Stimulated activated memory B cell treated with anti-CD40 and anti-IgM and Interleukin-4, amounts not matched to agents 10 μg/mL and 1 μg/mL and 100 μg/mL, for 72 hours (primary cell): ENCODE data around the gene EPHB6.

Experiments used
- ATAC-seq: fragments of 150-1000 bp; cut with Tn5 transposase; 2 replicates; pipeline ENCODE4 v1.10.0; 2021
- H3K27ac Mint-ChIP-seq: one replicate; pipeline ENCODE4 v1.8.0; 2022; ENCODE audit warnings: mild to moderate bottlenecking, mixed read lengths
- H3K27me3 Mint-ChIP-seq: one replicate; pipeline ENCODE4 v1.8.0; 2022; ENCODE audit warnings: mixed read lengths
- H3K36me3 Mint-ChIP-seq: one replicate; pipeline ENCODE4 v1.8.0; 2022; ENCODE audit warnings: mixed read lengths
- H3K4me1 Mint-ChIP-seq: one replicate; pipeline ENCODE4 v1.8.0; 2022; ENCODE audit warnings: mixed read lengths
- H3K4me3 Mint-ChIP-seq: one replicate; pipeline ENCODE4 v1.8.0; 2022; ENCODE audit warnings: mild to moderate bottlenecking, moderate library complexity, mixed read lengths
- H3K9me3 Mint-ChIP-seq: one replicate; pipeline ENCODE4 v1.8.0; 2022; ENCODE audit warnings: mixed read lengths

EPHB6 gene

DNA sequence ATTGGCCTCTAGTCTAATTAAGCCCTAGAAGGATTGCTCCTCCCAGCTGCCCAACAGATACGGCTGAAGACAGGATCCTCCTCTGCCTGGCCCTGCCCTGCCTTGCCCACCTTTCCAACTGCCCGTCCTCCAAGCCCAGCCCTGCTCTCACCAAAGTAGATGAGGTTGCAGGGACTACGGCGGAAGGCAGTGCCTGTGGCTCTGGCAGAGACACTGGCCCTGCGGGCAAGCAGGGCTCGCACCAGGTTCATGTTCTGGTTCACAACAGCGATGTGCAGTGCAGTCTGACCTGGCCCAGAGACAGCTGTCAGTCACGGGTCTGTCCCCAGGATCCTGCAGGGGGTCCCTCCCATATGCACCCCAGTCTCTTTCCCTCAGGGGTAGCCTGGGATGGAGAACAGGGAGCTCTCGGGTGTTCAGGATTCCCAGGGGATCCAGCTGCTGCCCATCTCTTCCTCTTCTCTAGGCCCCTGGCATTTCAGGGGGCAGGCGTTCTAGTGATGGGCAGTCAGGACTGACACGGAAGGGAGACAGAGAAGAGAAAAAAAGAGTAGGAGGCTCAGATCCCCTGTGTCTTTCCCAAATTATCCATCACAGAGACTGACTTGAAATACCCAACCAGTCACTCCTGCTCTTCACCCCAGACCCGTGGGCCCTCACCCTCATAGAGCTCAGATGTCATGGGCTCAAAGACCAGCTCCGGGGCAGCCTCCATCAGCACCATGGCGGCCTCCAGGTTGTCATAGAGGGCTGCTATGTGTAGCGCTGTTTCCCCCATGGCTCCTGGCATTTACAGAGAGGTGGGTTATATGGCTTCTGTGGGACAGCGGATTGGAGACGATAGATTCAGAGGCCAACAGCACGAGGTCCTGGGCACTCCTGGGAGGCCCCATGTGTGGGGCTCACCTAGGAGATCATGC is 22.4 kb downstream of the EPHB6 start:
- ATAC-seq = no peak
- peaks cover 5% of the 10 kb centered on the region for H3K9me3 Mint-ChIP-seq
- H3K4me1 Mint-ChIP-seq = peaks cover 4% of the 10 kb centered on the region
- no peak overlapping the region for H3K4me3 Mint-ChIP-seq
- peaks cover 4% of the 10 kb centered on the region for H3K36me3 Mint-ChIP-seq
- peaks cover 39% of the 10 kb centered on the region for H3K27me3 Mint-ChIP-seq
- H3K27ac Mint-ChIP-seq = no peak overlapping the region

GRCh38 chr7:142878315-142878714 is 23.4 kb downstream of the EPHB6 start:
- no peak overlapping the region for H3K27ac Mint-ChIP-seq
- H3K4me3 Mint-ChIP-seq = no peak overlapping the region
- H3K36me3 Mint-ChIP-seq = peaks cover 4% of the 10 kb centered on the region
- peaks cover 4% of the 10 kb centered on the region for H3K4me1 Mint-ChIP-seq
- no peak for ATAC-seq
- peaks cover 45% of the 10 kb centered on the region for H3K27me3 Mint-ChIP-seq
- H3K9me3 Mint-ChIP-seq = peaks cover 5% of the 10 kb centered on the region

- Mint-ChIP-seq H3K27me3 (peaks cover 45% of the 10 kb centered on the region), H3K36me3 (peaks cover 4% of the 10 kb centered on the region), H3K4me1 (peaks cover 4% of the 10 kb centered on the region), H3K27ac (no peak overlapping the region), H3K4me3 (no peak overlapping the region), H3K9me3 (peaks cover 5% of the 10 kb centered on the region)
- ATAC-seq = no peak
Measured at GRCh38 chr7:142879060-142879459, 24.2 kb downstream of the EPHB6 start.

GRCh38 chr7:142880876-142881505 is 26.1 kb downstream of the EPHB6 start:
- Mint-ChIP-seq H3K4me1 (peaks cover 4% of the 10 kb centered on the region), H3K27me3 (peaks cover 41% of the 10 kb centered on the region), H3K27ac (no peak overlapping the region), H3K4me3 (no peak overlapping the region), H3K36me3 (no peaks in the 10 kb centered on the region), H3K9me3 (no peaks in the 10 kb centered on the region)
- peak; percentile 44 for ATAC-seq

DNA sequence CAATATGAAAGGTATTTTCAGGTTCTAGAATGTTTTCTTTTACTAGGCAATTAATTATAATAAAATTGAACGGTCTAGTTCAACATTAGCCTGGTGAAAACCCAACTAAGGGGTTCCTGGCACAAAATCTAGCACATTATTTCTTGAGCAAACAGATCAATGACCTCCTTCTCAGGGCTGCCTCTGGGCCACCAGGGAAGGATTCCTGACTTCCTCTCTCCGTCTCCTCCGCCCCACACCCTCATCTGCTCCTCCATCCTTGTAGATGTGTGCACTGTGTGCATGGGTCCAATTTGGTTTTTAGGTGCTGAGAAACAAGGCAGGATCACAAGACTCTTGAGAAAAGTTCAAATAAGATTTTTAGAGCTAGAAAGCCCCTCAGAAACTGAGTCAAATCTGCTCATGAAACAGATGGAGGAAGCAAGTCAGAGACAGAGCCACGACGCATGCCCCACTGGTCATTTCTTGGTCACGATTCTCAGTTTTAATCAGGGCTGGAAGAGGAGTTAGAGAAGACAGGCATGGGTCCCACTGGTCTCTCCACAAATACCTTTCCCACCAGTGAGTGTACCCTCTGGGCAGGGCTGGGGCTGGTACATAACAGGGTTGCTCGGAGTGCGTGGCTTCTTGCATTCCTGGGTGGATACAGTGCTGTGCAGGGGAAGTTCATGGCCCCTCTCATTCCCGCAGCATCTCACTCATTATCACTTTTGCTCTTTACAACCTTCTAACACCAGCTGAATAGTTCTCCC is 26.9 kb downstream of the EPHB6 start:
- H3K4me1 Mint-ChIP-seq = peaks cover 4% of the 10 kb centered on the region
- no peak for ATAC-seq
- H3K27ac Mint-ChIP-seq = no peak overlapping the region
- peaks cover 33% of the 10 kb centered on the region for H3K27me3 Mint-ChIP-seq
- no peaks in the 10 kb centered on the region for H3K9me3 Mint-ChIP-seq
- H3K4me3 Mint-ChIP-seq = no peak overlapping the region
- no peaks in the 10 kb centered on the region for H3K36me3 Mint-ChIP-seq

GRCh38 chr7:142882338-142882678 is 27.4 kb downstream of the EPHB6 start:
- no peak overlapping the region for H3K27ac Mint-ChIP-seq
- no peaks in the 10 kb centered on the region for H3K9me3 Mint-ChIP-seq
- no peaks in the 10 kb centered on the region for H3K36me3 Mint-ChIP-seq
- ATAC-seq = no peak
- H3K27me3 Mint-ChIP-seq = peaks cover 28% of the 10 kb centered on the region
- H3K4me1 Mint-ChIP-seq = peaks cover 4% of the 10 kb centered on the region
- no peak overlapping the region for H3K4me3 Mint-ChIP-seq

DNA sequence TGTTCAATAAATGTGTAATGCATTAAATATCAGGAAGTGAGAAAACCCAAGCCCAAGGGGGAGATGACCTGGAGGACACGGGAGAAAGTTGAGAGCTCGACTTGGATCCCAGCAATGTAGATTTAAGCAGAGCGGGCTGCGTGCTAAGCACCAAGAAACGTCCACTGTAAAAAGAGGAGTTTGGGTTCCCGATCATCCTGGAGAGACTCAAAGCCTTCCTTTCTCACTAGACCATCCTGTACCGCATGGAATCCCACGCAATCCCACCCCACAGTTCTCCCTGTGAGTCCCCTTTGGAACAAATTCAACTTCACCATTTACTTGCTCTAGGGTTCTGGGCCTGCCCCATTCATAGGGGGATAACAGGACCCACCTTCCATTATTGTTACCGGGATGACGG is 28.3 kb downstream of the EPHB6 start:
- Mint-ChIP-seq H3K27ac (no peak overlapping the region), H3K9me3 (no peaks in the 10 kb centered on the region), H3K27me3 (peaks cover 22% of the 10 kb centered on the region), H3K36me3 (no peaks in the 10 kb centered on the region), H3K4me1 (peaks cover 4% of the 10 kb centered on the region), H3K4me3 (no peak overlapping the region)
- ATAC-seq = no peak

DNA sequence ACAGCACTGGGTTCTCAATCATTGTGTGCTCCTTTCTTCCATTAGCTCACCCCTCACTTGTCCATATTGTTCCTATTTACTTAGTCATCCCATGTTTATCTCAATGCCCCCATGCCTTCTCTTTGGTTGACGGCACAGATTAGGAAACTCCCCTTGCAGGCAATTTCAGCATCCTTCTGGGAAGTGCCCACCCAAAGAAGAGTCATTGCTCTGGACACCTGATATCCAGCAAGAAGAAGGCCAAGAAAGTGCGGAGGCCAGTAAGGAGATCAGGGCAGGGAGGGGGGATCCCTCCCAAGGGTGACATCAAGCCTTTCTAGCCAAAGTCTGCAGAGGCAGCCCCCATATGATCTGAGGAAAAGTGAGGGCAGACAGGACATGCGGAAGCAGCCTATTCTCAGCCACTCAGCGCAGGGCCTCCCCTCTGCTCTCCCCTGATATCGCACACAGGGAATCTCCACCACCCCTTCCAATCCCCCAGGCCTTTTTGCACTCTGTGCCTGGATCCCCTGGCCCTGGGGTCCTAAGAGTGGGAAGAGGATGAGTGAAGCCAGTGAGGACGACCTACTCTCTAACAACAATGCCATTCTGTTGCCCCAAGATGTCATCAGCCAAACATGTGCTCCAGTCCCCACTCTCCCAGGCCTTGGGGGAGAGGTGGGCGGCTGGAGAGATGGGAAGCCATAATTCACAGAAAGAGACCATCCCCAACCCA is 28.9 kb downstream of the EPHB6 start:
- Mint-ChIP-seq H3K27me3 (peaks cover 20% of the 10 kb centered on the region), H3K36me3 (no peaks in the 10 kb centered on the region), H3K9me3 (no peaks in the 10 kb centered on the region), H3K27ac (no peak overlapping the region), H3K4me3 (no peak overlapping the region), H3K4me1 (peaks cover 4% of the 10 kb centered on the region)
- ATAC-seq = no peak

- Mint-ChIP-seq H3K4me3 (no peak overlapping the region), H3K27ac (no peak overlapping the region), H3K9me3 (no peaks in the 10 kb centered on the region), H3K27me3 (peaks cover 14% of the 10 kb centered on the region), H3K36me3 (no peaks in the 10 kb centered on the region), H3K4me1 (peaks cover 4% of the 10 kb centered on the region)
- peak; percentile 46 for ATAC-seq
Measured at GRCh38 chr7:142884286-142884640, 29.4 kb downstream of the EPHB6 start.

- H3K27me3 Mint-ChIP-seq = peaks cover 11% of the 10 kb centered on the region
- H3K9me3 Mint-ChIP-seq = no peaks in the 10 kb centered on the region
- no peaks in the 10 kb centered on the region for H3K36me3 Mint-ChIP-seq
- H3K4me3 Mint-ChIP-seq = no peak within 1 kb of the TSS
- H3K27ac Mint-ChIP-seq = no peak within 1 kb of the TSS
- peaks cover 4% of the 10 kb centered on the region for H3K4me1 Mint-ChIP-seq
- ATAC-seq = no peak
Measured at GRCh38 chr7:142885311-142886230, 30.7 kb downstream of the EPHB6 start, which contains the start of gene TRPV6. TSS of gene TRPV6 (minus strand) at chr7:142885745.

- Mint-ChIP-seq H3K4me1 (no peaks in the 10 kb centered on the region), H3K27me3 (peaks cover 21% of the 10 kb centered on the region), H3K4me3 (no peak overlapping the region)
Measured at GRCh38 chr7:142886866-142887265, 32.0 kb downstream of the EPHB6 start.

DNA sequence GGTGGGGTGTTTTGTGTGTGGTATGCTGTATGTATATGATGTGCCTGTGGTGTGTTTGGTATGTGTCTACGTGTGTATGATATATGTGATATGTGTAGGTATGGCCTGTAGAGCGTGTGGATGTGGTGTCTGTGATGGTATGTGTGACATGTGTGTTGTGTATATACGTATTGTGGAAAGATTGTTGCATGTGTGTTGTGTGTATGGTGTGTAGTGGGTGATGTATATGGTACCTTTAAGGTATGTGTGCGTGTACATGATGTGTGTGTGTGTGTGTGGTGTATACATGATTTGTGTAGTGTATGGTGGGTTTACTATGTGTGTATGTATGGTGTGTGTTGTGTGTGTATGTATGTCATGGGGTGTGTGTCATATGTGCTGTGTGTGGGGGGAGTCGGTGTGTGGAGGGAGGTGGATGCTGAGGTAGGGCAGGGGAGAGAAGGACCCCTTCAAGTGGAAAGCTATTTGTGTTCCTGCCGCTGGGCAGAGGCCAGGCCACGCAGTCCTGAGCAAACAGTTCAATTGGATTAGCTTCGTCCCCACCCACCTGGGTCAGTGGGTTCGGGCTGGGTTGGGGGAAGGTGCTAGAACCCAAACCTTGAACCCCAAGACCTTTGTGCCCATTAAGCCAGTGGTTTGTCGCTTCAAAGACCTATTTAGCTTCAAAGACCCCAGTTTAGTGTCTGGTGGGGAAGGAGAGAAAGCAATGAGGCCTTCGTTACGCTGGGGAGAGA is 32.6 kb downstream of the EPHB6 start:
- Mint-ChIP-seq H3K27me3 (peaks cover 16% of the 10 kb centered on the region), H3K4me3 (no peak overlapping the region), H3K36me3 (no peaks in the 10 kb centered on the region), H3K9me3 (no peaks in the 10 kb centered on the region), H3K4me1 (no peaks in the 10 kb centered on the region), H3K27ac (no peak overlapping the region)
- no peak for ATAC-seq

More at GRCh38 chr7:142886866-142887265, 32.0 kb downstream of the EPHB6 start:
- H3K9me3 Mint-ChIP-seq = no peaks in the 10 kb centered on the region
- no peaks in the 10 kb centered on the region for H3K36me3 Mint-ChIP-seq
- no peak overlapping the region for H3K27ac Mint-ChIP-seq
- no peak for ATAC-seq

DNA sequence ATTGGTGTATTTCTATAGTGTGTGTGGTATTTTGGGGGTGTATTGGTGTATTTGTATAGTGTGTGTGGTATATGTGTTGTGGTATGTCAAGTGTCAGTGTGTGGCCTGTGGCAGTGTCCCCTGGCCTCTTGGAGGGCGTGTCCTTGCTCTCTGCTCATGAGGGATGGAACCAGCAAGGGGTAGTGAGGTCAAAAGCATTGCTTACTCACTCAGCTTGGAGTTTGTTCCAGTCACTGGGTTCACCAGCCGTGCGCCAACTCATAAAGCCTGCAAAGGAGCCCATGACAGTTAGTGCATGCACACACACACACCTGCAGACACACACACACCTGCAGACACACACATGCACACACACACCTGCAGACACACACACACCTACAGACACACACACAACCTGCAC is 34.9 kb downstream of the EPHB6 start:
- Mint-ChIP-seq H3K9me3 (no peaks in the 10 kb centered on the region), H3K27me3 (peaks cover 20% of the 10 kb centered on the region), H3K36me3 (no peaks in the 10 kb centered on the region), H3K4me1 (no peaks in the 10 kb centered on the region), H3K27ac (no peak overlapping the region), H3K4me3 (no peak overlapping the region)
- no peak for ATAC-seq
